A549 (cell line): ENCODE measurements around the gene MAPT. TPM values are rescaled to one million over a fixed set of nuclear protein-coding genes. Genes with fewer than 3 reads are reported as not detected.

Experiments used
- ATAC-seq, 2 experiments: fragments of 200-7000 bp in 1 of 2; fragments of >200 bp in 1 of 2; cut with Nextera tagmentation in 1 of 2; cut with Tn5 transposase in 1 of 2; 3 replicates each; pipeline versions ENCODE4 v1.8.0 to v1.9.1; 2018 to 2020; ENCODE audit warnings: mild to moderate bottlenecking in 1 of 2, moderate library complexity in 1 of 2
- CTCF ChIA-PET: fragments of 300-600 bp; sonication (Branson Sonifier 250); formaldehyde crosslinking; extraction: SDS; loops from one replicate; lab custom pipeline; 2021; ENCODE audit warnings: antibody characterized with exemption, inconsistent platforms; lab: Yijun Ruan, JAX
- POLR2A ChIA-PET: fragments of 350-600 bp; formaldehyde crosslinking; extraction: SDS; loops from one replicate; lab custom pipeline; 2021; ENCODE audit warnings: antibody characterized with exemption, inconsistent platforms; lab: Yijun Ruan, JAX
- DNase-seq, 2 experiments: peaks; one replicate each; pipeline versions ENCODE4 v3.0.0 to v3.0.0-alpha.2; 2011 to 2016; ENCODE audit warnings: low read depth in 1 of 2, low spot score in 1 of 2
- FAIRE-seq: peaks from 2 replicates; lab custom pipeline; 2011; peaks lifted over from hg19 to GRCh38; lab: Jason Lieb, UNC
- H3K27ac ChIP-seq, 2 experiments: fragments of >200 bp; sonication (Bioruptor Twin); formaldehyde crosslinking; 3 replicates each; pipeline ENCODE4 v1.5.1; 2016 to 2017
- H3K4me1 ChIP-seq: fragments of >200 bp; sonication (Bioruptor Twin); formaldehyde crosslinking; 3 replicates; pipeline ENCODE4 v1.6.1; 2016
- H3K4me2 ChIP-seq: fragments of >200 bp; sonication (Bioruptor Twin); formaldehyde crosslinking; 3 replicates; pipeline ENCODE4 v1.6.1; 2016
- H3K4me3 ChIP-seq: fragments of >200 bp; sonication (Bioruptor Twin); formaldehyde crosslinking; 3 replicates; pipeline ENCODE4 v1.5.1; 2016
- H3K9me3 ChIP-seq: fragments of >200 bp; sonication (Bioruptor Twin); formaldehyde crosslinking; 3 replicates; pipeline ENCODE4 v1.6.1; 2016
- CHD4 ChIP-seq: fragments of 200-600 bp; sonication (generic); IDR thresholded peaks from 2 replicates; pipeline ENCODE4 v1.6.1; 2016; ENCODE audit warnings: antibody characterized with exemption, mild to moderate bottlenecking, borderline replicate concordance
- E2F6 ChIP-seq: IDR thresholded peaks from 2 replicates; pipeline ENCODE4 v1.6.1; 2012; ENCODE audit warnings: low read depth, borderline replicate concordance
- EHF ChIP-seq: fragments of 250-450 bp; sonication (Bioruptor Pico); IDR thresholded peaks from 2 replicates; pipeline ENCODE4 v1.5.0; 2020; ENCODE audit warnings: mild to moderate bottlenecking
- FOSL2 ChIP-seq, 2 experiments: fragments of 450-650 bp in 1 of 2; fragments of >200 bp in 1 of 2; sonication (Bioruptor Twin) in 1 of 2; formaldehyde crosslinking; IDR thresholded peaks; 2 replicates each; pipeline versions ENCODE4 v1.5.0 to v1.6.1; 2016 to 2020; ENCODE audit warnings: mild to moderate bottlenecking in 1 of 2, moderate library complexity in 1 of 2
- FOXS1 ChIP-seq: fragments of 250-450 bp; sonication (Bioruptor Pico); IDR thresholded peaks from 2 replicates; pipeline ENCODE4 v1.5.0; 2020; ENCODE audit warnings: mild to moderate bottlenecking, moderate library complexity
- GATA3 ChIP-seq: IDR thresholded peaks from 2 replicates; pipeline ENCODE4 v1.6.1; 2012; ENCODE audit warnings: borderline replicate concordance
- HES2 ChIP-seq: fragments of >200 bp; sonication (Bioruptor Twin); formaldehyde crosslinking; IDR thresholded peaks from 2 replicates; pipeline ENCODE4 v1.6.1; 2016
- HOXB13 ChIP-seq: fragments of 250-450 bp; sonication (Bioruptor Pico); IDR thresholded peaks from 2 replicates; pipeline ENCODE4 v1.5.0; 2020; ENCODE audit warnings: low read depth, mild to moderate bottlenecking, moderate library complexity
- JUNB ChIP-seq: fragments of >200 bp; sonication (Bioruptor Twin); formaldehyde crosslinking; IDR thresholded peaks from 2 replicates; pipeline ENCODE4 v1.6.1; 2016
- KDM1A ChIP-seq: fragments of 200-600 bp; sonication (generic); IDR thresholded peaks from 2 replicates; pipeline ENCODE4 v1.6.1; 2016; ENCODE audit warnings: low read depth, mild to moderate bottlenecking
- MAFK ChIP-seq: fragments of 450-650 bp; IDR thresholded peaks from 2 replicates; pipeline ENCODE4 v1.6.1; 2014; ENCODE audit not compliant: partially characterized antibody
- MAZ ChIP-seq: fragments of 150-350 bp; IDR thresholded peaks from 2 replicates; pipeline ENCODE4 v1.6.1; 2014; ENCODE audit warnings: antibody characterized with exemption, low read depth, low read length, borderline replicate concordance
- NFE2L2 ChIP-seq: fragments of 150-350 bp; conservative IDR thresholded peaks from 2 replicates; pipeline ENCODE4 v1.6.1; 2014; ENCODE audit warnings: low read length
- POLR2A ChIP-seq: IDR thresholded peaks from 2 replicates; pipeline ENCODE4 v1.6.1; 2012; ENCODE audit warnings: mild to moderate bottlenecking, low read length
- POLR2AphosphoS2 ChIP-seq: conservative IDR thresholded peaks from 2 replicates; pipeline ENCODE4 v1.6.1; 2012; ENCODE audit warnings: low read length, improper control_type of control experiment, inconsistent platforms
- RAD21 ChIP-seq, 2 experiments: fragments of >200 bp in 1 of 2; sonication (Bioruptor Twin) in 1 of 2; formaldehyde crosslinking in 1 of 2; IDR thresholded peaks in 1 of 2; conservative IDR thresholded peaks in 1 of 2; 2 replicates in 1 of 2; 3 replicates in 1 of 2; pipeline ENCODE4 v1.6.1; 2012 to 2018; ENCODE audit warnings: inconsistent platforms in 1 of 2
- TFCP2L1 ChIP-seq: fragments of 250-450 bp; sonication (Bioruptor Pico); IDR thresholded peaks from 2 replicates; pipeline ENCODE4 v1.5.0; 2021; ENCODE audit warnings: mild to moderate bottlenecking
- WGBS: methylation state at CpG from one replicate; pipeline ENCODE4 v1.1.6; 2017; ENCODE audit errors: missing lambda C conversion rate; 5-methylcytosine and 5-hydroxymethylcytosine counted together
- polyA plus RNA-seq, 4 experiments: library from polyadenylated mRNA; depleted of rRNA in 3 of 4; stranded (reverse); fragments of >200 nt; fragmentation: RNase III in 1 of 4; extraction: RNeasy Plus Mini Kit Qiagen cat#74134 plus additional on column Dnase treatment in 1 of 4; gene quantifications; 2 replicates in 3 of 4; 3 replicates in 1 of 4; pipeline ENCODE4 v1.2.3, GENCODE V29; 2011 to 2017
- TF ChIP-seq, protein P1 (sequence below): fragments of 150-350 bp; IDR thresholded peaks from 2 replicates; pipeline ENCODE4 v1.6.1; 2014; ENCODE audit warnings: low read depth, mild to moderate bottlenecking, low read length
- TF ChIP-seq, protein P2 (sequence below): fragments of 200-600 bp; sonication (generic); IDR thresholded peaks from 2 replicates; pipeline ENCODE4 v1.6.1; 2016; ENCODE audit warnings: antibody characterized with exemption, mild to moderate bottlenecking, moderate library complexity

The MAPT gene
- polyA plus RNA-seq, 2 of the 4 experiments (the other 2 are of a cell fraction) = 1.2 to 1.6 TPM

GRCh38 chr17:45971698-45972141 lies 77.4 kb downstream of the MAPT start:
- 59% methylated on average over 14 of the region's 14 CpGs for WGBS
- Histone ChIP-seq H3K9me3 (peaks cover 10% of the 10 kb centered on the region; the same call in 2 of the 3 replicates), H3K4me3 (no peak overlapping the region), H3K4me1 (no peaks in the 10 kb centered on the region), H3K27ac (no peak overlapping the region), H3K4me2 (no peak overlapping the region)
- DNase-seq (no peak), FAIRE-seq (no peak), ATAC-seq (0 out of 6 replicates have a peak, but pooled peaks of 1 of the 2 experiments have one; percentile 22)
- TF ChIP-seq EHF (CRISPR knock-in tag) = no peak
- no peak for TF ChIP-seq MAFK
- TF ChIP-seq NFE2L2 = no peak
- TF ChIP-seq MAZ = no peak
- TF ChIP-seq JUNB = no peak
- no peak for TF ChIP-seq GATA3
- TF ChIP-seq FOSL2 (IDR thresholded peaks at IDR 0.05) = no peak
- TF ChIP-seq FOSL2 (CRISPR knock-in tag; IDR thresholded peaks at IDR 0.05) = no peak
- POLR2A ChIA-PET = no interaction called here
- CTCF ChIA-PET = interaction anchor here (0.6 to 4.9 kb wide), 8 partner anchors 23 to 139 kb away, joined by 3 to 27 read pairs (median 4); no protein-coding TSS in a partner anchor

DNA sequence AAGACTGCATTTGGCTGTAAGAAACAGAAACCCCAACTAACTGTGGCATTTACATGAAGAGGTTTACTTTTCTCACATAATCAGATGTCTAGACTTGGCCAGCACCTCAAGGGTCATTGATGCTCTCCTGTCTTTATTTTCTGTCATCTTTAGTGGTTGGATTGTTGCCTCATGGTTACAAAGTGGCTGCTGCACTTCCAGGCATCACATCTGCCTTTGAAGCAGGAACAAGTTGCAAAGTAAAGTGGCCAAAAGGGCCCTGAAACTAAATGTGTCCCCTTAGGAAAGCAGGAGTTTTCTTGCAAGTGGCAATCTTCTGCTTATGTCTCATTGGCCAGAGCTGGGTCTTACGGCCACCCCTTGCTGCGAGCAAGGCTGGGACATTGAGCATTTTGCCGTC lies 78.2 kb downstream of the MAPT start:
- CTCF ChIA-PET = interaction anchor here (1.8 to 4.9 kb wide), 3 partner anchors 24 to 41 kb away, joined by 5 to 27 read pairs (median 8); no protein-coding TSS in a partner anchor
- POLR2A ChIA-PET = no interaction called here
- no peak overlapping the region for H3K4me2 ChIP-seq
- H3K4me1 ChIP-seq = no peaks in the 10 kb centered on the region
- ATAC-seq (no peak), DNase-seq (no peak), FAIRE-seq (no peak)
- TF ChIP-seq RAD21 (conservative IDR thresholded peaks at IDR 0.05 in 1 of 2, IDR thresholded peaks at IDR 0.05 in 1 of 2) (no peak), HES2 (no peak), E2F6 (no peak)
- H3K9me3 ChIP-seq = peaks cover 10% of the 10 kb centered on the region; the same call in 2 of the 3 replicates
- 71% methylated on average over 3 of the region's 3 CpGs for WGBS
- H3K4me3 ChIP-seq = no peak overlapping the region
- H3K27ac ChIP-seq = no peak overlapping the region

DNA sequence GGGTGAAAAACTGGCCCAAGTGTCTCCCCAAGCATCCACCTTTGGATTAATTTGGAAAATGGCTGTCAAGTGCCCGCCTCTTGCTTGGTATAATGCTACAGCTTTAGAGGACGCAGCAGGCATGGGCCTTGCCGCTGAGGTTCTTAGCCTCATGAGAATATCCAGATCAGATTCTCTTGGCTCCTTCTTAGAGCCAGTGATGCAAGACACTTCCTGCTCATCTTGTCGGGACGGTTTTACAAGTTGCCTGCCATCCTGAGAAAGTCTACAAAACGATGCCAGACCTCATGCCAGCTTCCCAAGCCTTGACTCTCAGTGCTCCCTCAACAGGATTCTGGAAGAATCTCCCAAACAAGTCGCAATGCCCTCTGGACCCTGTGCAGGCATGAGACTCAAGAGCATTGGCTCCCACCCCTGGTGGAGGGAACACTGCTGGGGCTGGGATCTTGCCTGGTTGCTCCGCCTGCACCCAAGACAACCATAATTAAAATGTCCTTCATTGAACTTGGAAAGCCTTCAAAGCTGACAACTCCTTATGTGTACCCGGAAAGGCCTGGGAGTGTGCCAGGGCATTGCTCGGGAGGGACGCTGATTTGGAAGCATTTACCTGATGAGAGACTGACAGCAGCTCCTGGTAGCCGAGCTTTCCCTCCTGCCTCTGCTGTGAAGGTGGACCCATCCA lies 78.9 kb downstream of the MAPT start:
- Histone ChIP-seq H3K9me3 (peaks cover 10% of the 10 kb centered on the region; the same call in 2 of the 3 replicates), H3K27ac (no peak overlapping the region), H3K4me2 (no peak overlapping the region), H3K4me1 (no peaks in the 10 kb centered on the region), H3K4me3 (no peak overlapping the region)
- ATAC-seq = no peak
- CTCF ChIA-PET = interaction anchor here (1.3 to 4.9 kb wide), 3 partner anchors 15 to 141 kb away, joined by 4 to 27 read pairs (median 7); no protein-coding TSS in a partner anchor
- no peak for DNase-seq
- no peak for FAIRE-seq
- WGBS = 55% methylated on average over 12 of the region's 12 CpGs
- POLR2A ChIA-PET = no interaction called here
- TF ChIP-seq, protein P1, sequence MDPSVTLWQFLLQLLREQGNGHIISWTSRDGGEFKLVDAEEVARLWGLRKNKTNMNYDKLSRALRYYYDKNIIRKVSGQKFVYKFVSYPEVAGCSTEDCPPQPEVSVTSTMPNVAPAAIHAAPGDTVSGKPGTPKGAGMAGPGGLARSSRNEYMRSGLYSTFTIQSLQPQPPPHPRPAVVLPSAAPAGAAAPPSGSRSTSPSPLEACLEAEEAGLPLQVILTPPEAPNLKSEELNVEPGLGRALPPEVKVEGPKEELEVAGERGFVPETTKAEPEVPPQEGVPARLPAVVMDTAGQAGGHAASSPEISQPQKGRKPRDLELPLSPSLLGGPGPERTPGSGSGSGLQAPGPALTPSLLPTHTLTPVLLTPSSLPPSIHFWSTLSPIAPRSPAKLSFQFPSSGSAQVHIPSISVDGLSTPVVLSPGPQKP = no peak
- TF ChIP-seq KDM1A (no peak), POLR2A (no peak)

- H3K4me3 ChIP-seq = no peak overlapping the region
- 66% methylated on average over 17 of the region's 17 CpGs for WGBS
- ATAC-seq = peak in 1 of 2 experiments; percentile 29; a peak in 1 of 6 replicates
- peaks cover 10% of the 10 kb centered on the region; the same call in 2 of the 3 replicates for H3K9me3 ChIP-seq
- no peak overlapping the region for H3K4me2 ChIP-seq
- ChIA-PET POLR2A (no interaction called here), CTCF (interaction anchor here (0.7 to 4.9 kb wide), 6 partner anchors 13 to 142 kb away, joined by 3 to 27 read pairs (median 6); no protein-coding TSS in a partner anchor)
- no peak for FAIRE-seq
- no peak for DNase-seq
- no peaks in the 10 kb centered on the region for H3K4me1 ChIP-seq
- H3K27ac ChIP-seq = no peak overlapping the region
- no peak for TF ChIP-seq POLR2AphosphoS2
- no peak for TF ChIP-seq E2F6
- no peak for TF ChIP-seq HOXB13
- TF ChIP-seq EHF (CRISPR knock-in tag) = no peak
- TF ChIP-seq, protein P2, sequence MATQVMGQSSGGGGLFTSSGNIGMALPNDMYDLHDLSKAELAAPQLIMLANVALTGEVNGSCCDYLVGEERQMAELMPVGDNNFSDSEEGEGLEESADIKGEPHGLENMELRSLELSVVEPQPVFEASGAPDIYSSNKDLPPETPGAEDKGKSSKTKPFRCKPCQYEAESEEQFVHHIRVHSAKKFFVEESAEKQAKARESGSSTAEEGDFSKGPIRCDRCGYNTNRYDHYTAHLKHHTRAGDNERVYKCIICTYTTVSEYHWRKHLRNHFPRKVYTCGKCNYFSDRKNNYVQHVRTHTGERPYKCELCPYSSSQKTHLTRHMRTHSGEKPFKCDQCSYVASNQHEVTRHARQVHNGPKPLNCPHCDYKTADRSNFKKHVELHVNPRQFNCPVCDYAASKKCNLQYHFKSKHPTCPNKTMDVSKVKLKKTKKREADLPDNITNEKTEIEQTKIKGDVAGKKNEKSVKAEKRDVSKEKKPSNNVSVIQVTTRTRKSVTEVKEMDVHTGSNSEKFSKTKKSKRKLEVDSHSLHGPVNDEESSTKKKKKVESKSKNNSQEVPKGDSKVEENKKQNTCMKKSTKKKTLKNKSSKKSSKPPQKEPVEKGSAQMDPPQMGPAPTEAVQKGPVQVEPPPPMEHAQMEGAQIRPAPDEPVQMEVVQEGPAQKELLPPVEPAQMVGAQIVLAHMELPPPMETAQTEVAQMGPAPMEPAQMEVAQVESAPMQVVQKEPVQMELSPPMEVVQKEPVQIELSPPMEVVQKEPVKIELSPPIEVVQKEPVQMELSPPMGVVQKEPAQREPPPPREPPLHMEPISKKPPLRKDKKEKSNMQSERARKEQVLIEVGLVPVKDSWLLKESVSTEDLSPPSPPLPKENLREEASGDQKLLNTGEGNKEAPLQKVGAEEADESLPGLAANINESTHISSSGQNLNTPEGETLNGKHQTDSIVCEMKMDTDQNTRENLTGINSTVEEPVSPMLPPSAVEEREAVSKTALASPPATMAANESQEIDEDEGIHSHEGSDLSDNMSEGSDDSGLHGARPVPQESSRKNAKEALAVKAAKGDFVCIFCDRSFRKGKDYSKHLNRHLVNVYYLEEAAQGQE = no peak
- TF ChIP-seq CHD4 = no peak
- TF ChIP-seq TFCP2L1 (CRISPR knock-in tag) = no peak
- no peak for TF ChIP-seq MAFK
- no peak for TF ChIP-seq FOXS1 (CRISPR knock-in tag)
Observed at GRCh38 chr17:45973946-45974859, 79.8 kb downstream of the MAPT start.
